ENCODE results near the gene KCNH2. TPM values are rescaled to one million over a fixed set of nuclear protein-coding genes. Genes with fewer than 3 reads are reported as not detected.

The KCNH2 gene
- polyA plus RNA-seq, 1 of the 3 experiments (the other 2 are of a cell fraction), result 2.2 TPM

DNA sequence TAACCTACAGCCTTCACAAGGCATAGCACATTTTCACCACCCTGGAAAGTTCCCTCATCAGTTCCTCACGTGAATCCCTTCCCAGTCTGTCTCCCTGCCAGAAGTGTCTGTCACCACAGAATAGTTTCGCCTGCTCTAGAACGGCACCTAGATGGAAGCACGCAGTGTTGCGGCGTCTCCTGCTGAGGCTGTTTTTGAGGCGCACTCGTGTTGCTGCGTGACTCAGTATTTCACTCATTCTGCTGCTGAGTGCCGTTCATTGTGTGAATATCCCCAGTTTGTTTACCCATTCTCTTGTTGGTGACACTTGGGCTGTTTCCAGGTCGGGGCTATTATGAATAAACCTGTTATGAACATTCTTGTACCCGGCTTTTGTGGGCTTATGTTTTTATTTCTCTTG is 25.5 kb upstream of the KCNH2 start (continued):
- TF ChIP-seq, protein P1, sequence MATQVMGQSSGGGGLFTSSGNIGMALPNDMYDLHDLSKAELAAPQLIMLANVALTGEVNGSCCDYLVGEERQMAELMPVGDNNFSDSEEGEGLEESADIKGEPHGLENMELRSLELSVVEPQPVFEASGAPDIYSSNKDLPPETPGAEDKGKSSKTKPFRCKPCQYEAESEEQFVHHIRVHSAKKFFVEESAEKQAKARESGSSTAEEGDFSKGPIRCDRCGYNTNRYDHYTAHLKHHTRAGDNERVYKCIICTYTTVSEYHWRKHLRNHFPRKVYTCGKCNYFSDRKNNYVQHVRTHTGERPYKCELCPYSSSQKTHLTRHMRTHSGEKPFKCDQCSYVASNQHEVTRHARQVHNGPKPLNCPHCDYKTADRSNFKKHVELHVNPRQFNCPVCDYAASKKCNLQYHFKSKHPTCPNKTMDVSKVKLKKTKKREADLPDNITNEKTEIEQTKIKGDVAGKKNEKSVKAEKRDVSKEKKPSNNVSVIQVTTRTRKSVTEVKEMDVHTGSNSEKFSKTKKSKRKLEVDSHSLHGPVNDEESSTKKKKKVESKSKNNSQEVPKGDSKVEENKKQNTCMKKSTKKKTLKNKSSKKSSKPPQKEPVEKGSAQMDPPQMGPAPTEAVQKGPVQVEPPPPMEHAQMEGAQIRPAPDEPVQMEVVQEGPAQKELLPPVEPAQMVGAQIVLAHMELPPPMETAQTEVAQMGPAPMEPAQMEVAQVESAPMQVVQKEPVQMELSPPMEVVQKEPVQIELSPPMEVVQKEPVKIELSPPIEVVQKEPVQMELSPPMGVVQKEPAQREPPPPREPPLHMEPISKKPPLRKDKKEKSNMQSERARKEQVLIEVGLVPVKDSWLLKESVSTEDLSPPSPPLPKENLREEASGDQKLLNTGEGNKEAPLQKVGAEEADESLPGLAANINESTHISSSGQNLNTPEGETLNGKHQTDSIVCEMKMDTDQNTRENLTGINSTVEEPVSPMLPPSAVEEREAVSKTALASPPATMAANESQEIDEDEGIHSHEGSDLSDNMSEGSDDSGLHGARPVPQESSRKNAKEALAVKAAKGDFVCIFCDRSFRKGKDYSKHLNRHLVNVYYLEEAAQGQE (IDR thresholded peaks at IDR 0.05; ENCODE audit: low read depth, low read length), result no peak
- TF ChIP-seq, protein P2, sequence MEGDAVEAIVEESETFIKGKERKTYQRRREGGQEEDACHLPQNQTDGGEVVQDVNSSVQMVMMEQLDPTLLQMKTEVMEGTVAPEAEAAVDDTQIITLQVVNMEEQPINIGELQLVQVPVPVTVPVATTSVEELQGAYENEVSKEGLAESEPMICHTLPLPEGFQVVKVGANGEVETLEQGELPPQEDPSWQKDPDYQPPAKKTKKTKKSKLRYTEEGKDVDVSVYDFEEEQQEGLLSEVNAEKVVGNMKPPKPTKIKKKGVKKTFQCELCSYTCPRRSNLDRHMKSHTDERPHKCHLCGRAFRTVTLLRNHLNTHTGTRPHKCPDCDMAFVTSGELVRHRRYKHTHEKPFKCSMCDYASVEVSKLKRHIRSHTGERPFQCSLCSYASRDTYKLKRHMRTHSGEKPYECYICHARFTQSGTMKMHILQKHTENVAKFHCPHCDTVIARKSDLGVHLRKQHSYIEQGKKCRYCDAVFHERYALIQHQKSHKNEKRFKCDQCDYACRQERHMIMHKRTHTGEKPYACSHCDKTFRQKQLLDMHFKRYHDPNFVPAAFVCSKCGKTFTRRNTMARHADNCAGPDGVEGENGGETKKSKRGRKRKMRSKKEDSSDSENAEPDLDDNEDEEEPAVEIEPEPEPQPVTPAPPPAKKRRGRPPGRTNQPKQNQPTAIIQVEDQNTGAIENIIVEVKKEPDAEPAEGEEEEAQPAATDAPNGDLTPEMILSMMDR (IDR thresholded peaks at IDR 0.05), result no peak
- no peak for TF ChIP-seq TEAD4 (IDR thresholded peaks at IDR 0.05; ENCODE audit: borderline replicate concordance, insufficient read depth)
- TF ChIP-seq RCOR1 (IDR thresholded peaks at IDR 0.05; ENCODE audit: low read length), result no peak
- TF ChIP-seq, protein P3, sequence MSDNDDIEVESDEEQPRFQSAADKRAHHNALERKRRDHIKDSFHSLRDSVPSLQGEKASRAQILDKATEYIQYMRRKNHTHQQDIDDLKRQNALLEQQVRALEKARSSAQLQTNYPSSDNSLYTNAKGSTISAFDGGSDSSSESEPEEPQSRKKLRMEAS (IDR thresholded peaks at IDR 0.05; ENCODE audit: low read depth), result no peak

DNA sequence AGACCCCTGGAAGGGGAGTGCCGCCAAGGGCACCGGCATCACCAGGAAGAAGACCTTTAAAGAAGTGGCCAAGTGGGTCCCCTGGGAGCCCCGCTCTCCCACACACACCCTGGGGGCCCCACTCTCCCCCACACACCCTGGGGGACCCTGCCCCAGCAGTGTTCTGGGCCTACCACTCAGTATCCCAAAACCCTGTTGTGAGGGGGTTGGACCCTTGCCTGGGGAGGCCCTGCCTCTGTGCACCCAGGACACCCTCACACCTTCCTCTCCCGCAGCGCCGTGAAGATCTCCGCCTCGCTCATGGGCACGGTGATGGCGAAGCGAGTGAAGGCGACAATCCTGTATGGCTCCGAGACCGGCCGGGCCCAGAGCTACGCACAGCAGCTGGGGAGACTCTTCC is 23.4 kb upstream of the KCNH2 start:
- Histone ChIP-seq H3K27me3 (ENCODE audit: insufficient read depth) (0 out of 2 replicates have a peak, but pooled peaks cover 5% of the 10 kb centered on the region), H3K36me3 (replicated peaks in 1 of 2; ENCODE audit: control insufficient read depth in 1 of 2, insufficient read depth in 2 of 2, low read length in 1 of 2) (no peaks in the 10 kb centered on the region), H2AFZ (ENCODE audit: low read depth) (no peak overlapping the region), H3K79me2 (ENCODE audit: insufficient read depth) (no peaks in the 10 kb centered on the region), H3F3A (replicated peaks; ENCODE audit: insufficient read depth) (no peaks in the 10 kb centered on the region), H3K4me2 (no peak overlapping the region), H3K9me3 (no peaks in the 10 kb centered on the region), H3K9me2 (no peaks in the 10 kb centered on the region), H3K9ac (no peak overlapping the region), H3K27ac (ENCODE audit: low read depth in 2 of 2, low read length in 1 of 2) (no peak overlapping the region), H3K4me1 (ENCODE audit: control insufficient read depth in 1 of 2, insufficient read depth in 2 of 2, low read depth in 1 of 2, low read length in 1 of 2) (no peaks in the 10 kb centered on the region), H3K4me3 (ENCODE audit: low read depth in 2 of 2, low read length in 1 of 2) (no peak overlapping the region), H4K20me1 (ENCODE audit: insufficient read depth) (no peaks in the 10 kb centered on the region)
- POLR2A ChIA-PET, result no interaction called here
- CTCF ChIA-PET, result interaction anchor here (1.0 to 10.7 kb wide), 6 partner anchors 9 to 103 kb away, joined by 3 to 107 read pairs (median 9); partner anchors contain the start of gene ATG9B
- DNase-seq, result no peak
- 89% methylated on average over 16 of the region's 16 CpGs for WGBS (ENCODE audit: low lambda C conversion rate)
- TF ChIP-seq RFX5 (IDR thresholded peaks at IDR 0.05; ENCODE audit: low read length) (no peak), EZH2phosphoT487 (IDR thresholded peaks at IDR 0.05; ENCODE audit: borderline replicate concordance, low read depth) (no peak), ELF1 (IDR thresholded peaks at IDR 0.05) (no peak), POLR2AphosphoS5 (IDR thresholded peaks at IDR 0.05; ENCODE audit: low read depth, low read length) (no peak), NRF1 (IDR thresholded peaks at IDR 0.05; ENCODE audit: low read depth, low read length) (no peak), GABPA (IDR thresholded peaks at IDR 0.05; ENCODE audit: low read depth) (no peak), TAF1 (IDR thresholded peaks at IDR 0.05; ENCODE audit: borderline replicate concordance, low read depth, low read length) (no peak), MXI1 (IDR thresholded peaks at IDR 0.05; ENCODE audit: low read depth, low read length) (no peak), RCOR1 (IDR thresholded peaks at IDR 0.05; ENCODE audit: low read length) (no peak), RAD21 (IDR thresholded peaks at IDR 0.05; ENCODE audit: low read length) (no peak), FOXM1 (IDR thresholded peaks at IDR 0.05; ENCODE audit: low read depth) (no peak), SMC3 (IDR thresholded peaks at IDR 0.05; ENCODE audit: low read depth, low read length) (no peak), SIN3A (IDR thresholded peaks at IDR 0.05; ENCODE audit: borderline replicate concordance, low read depth, low read length) (no peak), MEF2A (IDR thresholded peaks at IDR 0.05; ENCODE audit: borderline replicate concordance, low read depth) (no peak), CHD2 (IDR thresholded peaks at IDR 0.05; ENCODE audit: low read length, partially characterized antibody) (no peak), NFIC (IDR thresholded peaks at IDR 0.05; ENCODE audit: borderline replicate concordance) (no peak)
- TF ChIP-seq, protein P4, sequence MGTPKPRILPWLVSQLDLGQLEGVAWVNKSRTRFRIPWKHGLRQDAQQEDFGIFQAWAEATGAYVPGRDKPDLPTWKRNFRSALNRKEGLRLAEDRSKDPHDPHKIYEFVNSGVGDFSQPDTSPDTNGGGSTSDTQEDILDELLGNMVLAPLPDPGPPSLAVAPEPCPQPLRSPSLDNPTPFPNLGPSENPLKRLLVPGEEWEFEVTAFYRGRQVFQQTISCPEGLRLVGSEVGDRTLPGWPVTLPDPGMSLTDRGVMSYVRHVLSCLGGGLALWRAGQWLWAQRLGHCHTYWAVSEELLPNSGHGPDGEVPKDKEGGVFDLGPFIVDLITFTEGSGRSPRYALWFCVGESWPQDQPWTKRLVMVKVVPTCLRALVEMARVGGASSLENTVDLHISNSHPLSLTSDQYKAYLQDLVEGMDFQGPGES (IDR thresholded peaks at IDR 0.05; ENCODE audit: low read depth, low read length), result no peak
- TF ChIP-seq, protein P5, sequence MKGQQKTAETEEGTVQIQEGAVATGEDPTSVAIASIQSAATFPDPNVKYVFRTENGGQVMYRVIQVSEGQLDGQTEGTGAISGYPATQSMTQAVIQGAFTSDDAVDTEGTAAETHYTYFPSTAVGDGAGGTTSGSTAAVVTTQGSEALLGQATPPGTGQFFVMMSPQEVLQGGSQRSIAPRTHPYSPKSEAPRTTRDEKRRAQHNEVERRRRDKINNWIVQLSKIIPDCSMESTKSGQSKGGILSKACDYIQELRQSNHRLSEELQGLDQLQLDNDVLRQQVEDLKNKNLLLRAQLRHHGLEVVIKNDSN (IDR thresholded peaks at IDR 0.05; ENCODE audit: borderline replicate concordance, low read depth), result no peak
- TF ChIP-seq, protein P6, sequence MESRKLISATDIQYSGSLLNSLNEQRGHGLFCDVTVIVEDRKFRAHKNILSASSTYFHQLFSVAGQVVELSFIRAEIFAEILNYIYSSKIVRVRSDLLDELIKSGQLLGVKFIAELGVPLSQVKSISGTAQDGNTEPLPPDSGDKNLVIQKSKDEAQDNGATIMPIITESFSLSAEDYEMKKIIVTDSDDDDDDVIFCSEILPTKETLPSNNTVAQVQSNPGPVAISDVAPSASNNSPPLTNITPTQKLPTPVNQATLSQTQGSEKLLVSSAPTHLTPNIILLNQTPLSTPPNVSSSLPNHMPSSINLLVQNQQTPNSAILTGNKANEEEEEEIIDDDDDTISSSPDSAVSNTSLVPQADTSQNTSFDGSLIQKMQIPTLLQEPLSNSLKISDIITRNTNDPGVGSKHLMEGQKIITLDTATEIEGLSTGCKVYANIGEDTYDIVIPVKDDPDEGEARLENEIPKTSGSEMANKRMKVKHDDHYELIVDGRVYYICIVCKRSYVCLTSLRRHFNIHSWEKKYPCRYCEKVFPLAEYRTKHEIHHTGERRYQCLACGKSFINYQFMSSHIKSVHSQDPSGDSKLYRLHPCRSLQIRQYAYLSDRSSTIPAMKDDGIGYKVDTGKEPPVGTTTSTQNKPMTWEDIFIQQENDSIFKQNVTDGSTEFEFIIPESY (IDR thresholded peaks at IDR 0.05; ENCODE audit: borderline replicate concordance, low read depth), result no peak
